ENCODE measurements around the gene CCDC78.
"Not testable (repeated sequence)": the region's sequence is repeated elsewhere in the genome, so short reads cannot be mapped to it uniquely, and the experiment has no call there.

The CCDC78 gene

GRCh38 chr16:691242-691641 lies 35.0 kb downstream of the CCDC78 start:
- DNase-seq: not testable (repeated sequence)

DNA sequence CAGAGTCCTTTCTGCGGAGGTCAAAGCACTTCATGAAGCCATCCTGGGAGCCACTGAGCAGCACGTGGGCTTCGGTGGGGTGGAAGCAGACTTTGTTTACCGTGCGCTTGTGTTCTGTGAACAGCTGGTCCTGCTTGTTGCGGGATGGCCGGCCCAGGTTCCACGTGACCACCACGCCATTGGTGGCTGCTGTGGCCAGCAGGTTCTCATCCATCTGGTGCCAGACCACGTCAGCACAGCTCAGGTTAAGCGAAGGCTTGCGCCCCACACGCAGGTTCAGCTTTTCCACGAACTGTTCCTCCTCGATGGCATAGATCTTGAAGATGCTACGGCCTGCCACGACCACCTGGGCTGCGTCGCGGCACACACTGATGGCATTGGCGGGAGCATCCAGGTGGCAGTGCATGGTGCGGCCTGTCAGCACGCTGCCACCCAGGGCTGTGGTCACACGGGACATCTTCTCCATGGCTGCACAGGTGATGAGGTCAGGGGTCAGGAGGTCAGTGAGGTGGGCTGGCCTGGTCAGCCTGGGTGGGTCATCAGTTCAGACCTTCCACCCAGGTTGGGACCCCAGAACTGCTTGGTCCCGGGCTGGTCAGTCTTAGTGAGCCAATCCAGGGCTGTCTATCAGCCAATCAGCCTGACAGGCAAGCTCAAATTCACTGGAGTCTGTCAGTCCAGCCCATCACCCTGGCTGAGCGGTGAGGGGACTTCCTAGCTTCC lies 36.9 kb downstream of the CCDC78 start:
- no peak for DNase-seq

- DNase-seq: no peak
Measured at GRCh38 chr16:687499-687898, 38.7 kb downstream of the CCDC78 start.

DNA sequence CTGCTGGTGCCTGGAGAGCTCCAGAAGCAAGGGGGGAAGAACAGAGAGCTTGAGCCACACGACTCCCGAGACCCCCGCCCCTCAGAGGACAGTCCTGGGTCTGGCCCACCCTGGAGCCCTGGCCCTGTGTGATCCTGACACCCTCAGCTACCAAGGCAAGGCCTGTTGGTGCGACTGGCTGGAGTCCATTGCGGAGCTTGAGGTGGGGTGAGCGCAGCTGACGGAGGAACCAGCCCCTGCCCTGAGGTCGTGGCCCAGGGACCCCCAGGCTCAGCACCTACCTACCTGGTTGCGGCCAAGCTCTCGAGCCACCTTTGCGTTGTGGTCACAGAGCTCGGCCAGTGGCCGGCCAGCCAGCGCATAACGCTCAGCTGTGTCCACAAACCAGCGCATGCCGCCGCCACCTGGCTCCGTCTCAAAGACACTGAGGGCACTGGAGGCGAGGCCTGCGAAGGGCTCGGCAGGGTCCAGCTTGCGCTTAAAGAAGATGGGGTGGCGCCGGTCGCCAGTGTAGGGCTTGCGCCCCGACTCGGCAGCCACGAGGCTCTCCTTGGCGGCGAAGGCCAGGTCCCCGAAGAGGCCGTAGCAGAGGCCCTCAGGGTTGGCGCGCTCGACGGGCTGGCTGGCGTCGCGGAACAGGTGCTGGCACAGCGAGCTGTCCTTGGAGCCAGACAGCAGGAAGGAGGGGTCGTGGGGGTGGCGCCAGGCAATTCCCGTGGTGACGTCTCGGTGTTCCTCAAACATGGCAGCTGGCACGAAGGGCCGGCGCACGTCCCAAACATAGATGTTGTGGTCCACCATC lies 39.6 kb downstream of the CCDC78 start:
- DNase-seq: no peak

GRCh38 chr16:685967-686366 lies 40.3 kb downstream of the CCDC78 start:
- DNase-seq: no peak

GRCh38 chr16:684961-685696 lies 41.1 kb downstream of the CCDC78 start:
- no peak for DNase-seq

DNA sequence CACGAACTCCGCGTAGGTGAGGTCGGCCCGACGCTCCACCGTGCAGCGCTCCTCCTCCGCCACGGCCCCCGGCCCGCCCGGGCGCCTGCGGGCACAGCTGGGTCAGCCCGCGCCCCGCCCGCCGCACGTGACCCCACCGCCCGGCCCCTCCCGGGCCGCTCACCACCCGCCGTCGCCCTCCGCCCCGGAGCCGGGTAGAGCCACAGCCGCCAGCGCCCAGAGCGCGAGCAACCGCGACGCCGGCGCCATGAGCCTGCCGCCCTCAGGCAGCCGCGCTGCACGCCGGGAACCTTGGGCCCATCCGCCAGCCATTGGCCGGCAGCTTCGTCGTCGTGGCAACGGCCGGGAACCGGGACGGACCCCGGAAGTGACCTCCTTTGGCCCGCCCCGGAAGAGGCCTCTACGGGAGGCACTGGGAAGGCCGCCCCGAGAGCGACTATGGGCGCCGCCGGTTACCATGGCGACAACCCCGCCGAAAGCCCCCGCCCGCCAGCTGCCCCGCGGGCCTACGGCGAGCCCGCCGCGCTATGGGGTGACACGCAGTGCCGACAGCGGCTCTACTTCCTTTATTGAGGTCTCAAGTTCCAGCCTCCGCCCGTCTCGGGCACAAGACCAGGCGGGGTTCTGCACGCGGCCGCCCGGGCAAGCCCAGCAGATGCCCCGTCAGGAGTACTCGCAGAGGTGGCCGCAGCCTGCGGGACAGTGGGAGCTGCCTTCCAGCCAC lies 42.0 kb downstream of the CCDC78 start, which contains the start of gene JMJD8:
Gene JMJD8 (minus strand): TSS at position 264 of the 724 bp plus-strand sequence. CDS start 15 bp downstream, at position 249.
- peak; percentile 96 for DNase-seq

DNA sequence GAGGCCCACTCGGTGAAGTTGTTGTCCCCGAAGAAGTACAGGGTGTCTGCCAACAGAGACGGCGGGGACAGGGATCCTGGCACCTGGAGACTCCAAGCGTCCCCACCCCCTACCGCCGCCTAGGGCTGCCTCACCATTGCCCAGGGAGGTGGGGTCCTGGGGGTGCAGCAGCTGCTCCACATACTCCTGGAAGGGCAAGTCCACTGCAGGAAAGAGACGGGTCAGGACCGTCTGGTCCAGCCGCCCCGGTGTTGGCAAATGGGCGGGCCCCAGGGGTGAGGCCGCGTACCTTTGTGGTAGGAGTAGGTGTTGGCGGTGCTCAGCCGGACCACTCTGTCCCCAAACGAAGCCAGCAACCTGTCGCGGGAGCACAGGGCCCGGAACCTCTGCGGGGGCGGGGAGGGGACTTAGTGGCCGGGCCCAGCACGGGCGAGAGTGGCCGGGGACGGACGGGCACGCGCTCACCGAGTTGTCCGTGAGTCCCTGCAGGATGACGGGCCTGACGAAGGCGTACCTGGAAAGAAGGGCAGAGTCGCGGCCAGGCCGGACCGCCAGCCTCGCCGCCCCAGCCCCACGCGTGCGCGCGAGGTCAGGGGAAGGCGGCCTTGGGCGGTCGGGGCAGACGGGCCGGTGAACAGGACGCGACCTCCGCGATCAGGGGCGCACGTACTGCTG lies 42.7 kb downstream of the CCDC78 start:
- no peak for DNase-seq

DNA sequence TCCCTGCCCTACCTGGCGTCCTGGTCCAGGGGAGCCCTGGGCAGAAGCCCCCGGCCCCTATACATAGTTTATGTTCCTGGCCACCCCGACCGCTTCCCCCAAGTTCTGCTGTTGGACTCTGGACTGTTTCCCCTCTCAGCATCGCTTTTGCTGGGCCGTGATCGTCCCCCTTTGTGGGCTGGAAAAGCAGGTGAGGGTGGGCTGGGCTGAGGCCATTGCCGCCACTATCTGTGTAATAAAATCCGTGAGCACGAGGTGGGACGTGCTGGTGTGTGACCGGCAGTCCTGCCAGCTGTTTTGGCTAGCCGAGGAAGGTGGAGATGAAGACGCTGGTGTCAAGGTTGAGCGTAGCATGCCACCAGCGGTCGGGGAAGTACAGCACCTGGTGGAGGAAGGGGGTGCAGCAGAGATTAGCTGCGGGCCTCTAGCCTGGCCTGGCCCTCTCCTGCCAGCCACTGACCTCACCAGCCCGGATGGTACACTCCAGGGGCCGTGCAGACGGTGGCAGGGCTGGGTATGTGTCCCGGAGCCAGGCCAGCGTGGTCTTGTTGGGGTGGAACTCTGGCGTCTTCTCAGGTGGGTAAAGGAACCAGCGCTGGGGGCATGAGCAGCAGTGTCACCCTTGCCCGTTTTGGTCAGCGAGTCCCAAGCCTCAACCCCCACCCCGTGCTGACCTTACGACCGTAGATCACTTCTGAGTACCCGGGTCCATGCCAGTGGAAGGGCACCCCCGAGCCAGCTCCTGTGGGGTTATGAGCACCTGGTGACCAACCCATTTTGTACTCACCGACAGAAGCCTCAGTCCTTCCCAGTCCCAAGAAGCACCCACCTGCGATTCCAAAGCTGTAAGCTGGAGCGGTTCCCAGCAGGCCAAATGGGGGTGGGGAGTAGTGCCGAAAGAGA lies 43.5 kb downstream of the CCDC78 start:
- DNase-seq: no peak

DNA sequence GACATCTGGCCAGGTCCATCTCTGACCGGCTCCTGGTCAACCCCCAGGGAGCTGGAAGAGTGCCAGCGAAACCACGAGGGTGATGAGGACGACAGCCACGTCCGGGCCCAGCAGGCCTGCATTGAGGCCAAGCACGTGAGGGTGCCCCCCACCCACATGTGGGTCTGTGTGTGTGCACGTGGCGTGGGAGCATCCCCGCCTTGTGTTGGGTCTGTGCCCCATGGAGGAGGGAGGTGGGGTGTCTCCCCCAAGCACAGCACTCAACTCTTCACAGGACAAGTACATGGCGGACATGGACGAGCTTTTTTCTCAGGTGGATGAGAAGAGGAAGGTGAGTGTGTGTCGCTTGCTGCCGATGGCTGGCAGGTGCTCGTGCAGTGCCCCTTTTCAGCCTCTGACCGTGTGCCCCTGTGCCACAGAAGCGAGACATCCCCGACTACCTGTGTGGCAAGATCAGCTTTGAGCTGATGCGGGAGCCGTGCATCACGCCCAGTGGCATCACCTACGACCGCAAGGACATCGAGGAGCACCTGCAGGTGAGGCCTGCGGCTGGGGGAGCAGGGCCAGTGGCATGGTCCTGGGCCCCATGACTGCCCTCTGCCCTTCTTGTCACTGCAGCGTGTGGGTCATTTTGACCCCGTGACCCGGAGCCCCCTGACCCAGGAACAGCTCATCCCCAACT lies 44.4 kb downstream of the CCDC78 start:
- DNase-seq: peak; percentile 40

- no peak for DNase-seq
Measured at GRCh38 chr16:680967-681745, 45.1 kb downstream of the CCDC78 start.

GRCh38 chr16:680625-680945 lies 45.7 kb downstream of the CCDC78 start:
- DNase-seq: no peak

DNA sequence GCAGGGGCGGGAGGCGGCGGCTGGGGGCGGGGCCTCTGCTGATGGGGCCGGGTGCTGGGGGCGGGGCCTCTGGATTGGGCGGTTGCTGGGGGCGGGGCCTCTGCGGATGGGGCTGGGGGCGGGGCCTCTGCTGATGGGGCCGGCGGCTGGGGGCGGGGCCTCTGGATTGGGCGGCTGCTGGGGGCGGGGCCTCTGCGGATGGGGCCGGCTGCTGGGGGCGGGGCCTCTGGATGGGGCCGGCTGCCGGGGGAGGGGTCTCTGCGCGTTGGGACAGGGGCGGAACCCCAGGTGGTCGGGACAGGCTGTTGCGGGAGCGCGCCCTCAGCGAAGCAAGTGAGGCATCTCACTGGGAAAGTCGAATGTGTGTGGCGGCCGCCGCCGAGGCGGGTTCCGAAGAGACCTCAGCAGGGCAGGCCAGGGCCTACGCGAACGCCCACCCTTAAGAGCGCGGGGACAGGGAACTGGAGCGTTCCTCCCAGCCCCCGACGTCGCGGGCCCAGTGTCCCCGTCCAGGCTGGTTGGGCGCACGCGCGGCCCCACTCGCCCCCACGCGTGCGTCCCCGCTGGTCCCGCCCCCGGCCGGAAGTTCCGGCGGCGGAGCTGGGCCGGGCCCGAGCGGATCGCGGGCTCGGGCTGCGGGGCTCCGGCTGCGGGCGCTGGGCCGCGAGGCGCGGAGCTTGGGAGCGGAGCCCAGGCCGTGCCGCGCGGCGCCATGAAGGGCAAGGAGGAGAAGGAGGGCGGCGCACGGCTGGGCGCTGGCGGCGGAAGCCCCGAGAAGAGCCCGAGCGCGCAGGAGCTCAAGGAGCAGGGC lies 46.2 kb downstream of the CCDC78 start, which contains the start of gene STUB1:
Gene STUB1 (plus strand): TSS at position 597 of the 811 bp plus-strand sequence. CDS start 116 bp downstream, at position 713.
- peak; percentile 80 for DNase-seq

- DNase-seq: peak; percentile 69
Measured at GRCh38 chr16:678858-679813, 47.1 kb downstream of the CCDC78 start.

DNA sequence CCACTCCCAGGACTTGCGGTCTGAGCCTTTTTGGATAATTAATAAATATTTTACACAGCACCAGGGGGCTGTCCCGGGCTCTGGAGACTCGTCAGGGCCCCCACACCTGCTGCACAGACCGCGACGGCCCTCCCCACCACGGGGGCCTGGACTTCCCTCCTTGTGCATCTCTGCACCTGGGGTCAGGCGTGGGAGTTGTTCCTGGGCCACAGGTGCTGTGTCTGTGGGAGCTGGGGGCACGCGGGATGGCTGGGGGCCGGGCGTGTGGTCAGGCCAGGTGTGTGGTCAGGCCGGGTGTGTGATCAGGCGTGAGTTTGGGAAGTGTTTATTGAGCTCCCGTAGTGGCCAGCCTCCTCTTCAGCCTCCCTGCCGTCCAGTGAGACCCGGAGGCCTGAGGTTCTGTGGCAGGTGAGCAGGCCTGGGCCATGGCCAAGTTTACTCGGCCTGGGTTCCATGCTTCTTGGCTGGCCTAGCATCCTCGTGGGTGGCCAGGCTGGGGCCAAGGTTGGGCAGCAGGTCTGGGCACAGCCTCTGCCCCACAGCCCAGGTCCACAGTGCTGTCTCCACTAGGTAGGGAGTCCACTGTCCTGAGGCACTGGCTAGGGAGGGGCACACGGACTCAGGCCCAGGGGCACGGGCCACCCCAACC lies 47.9 kb downstream of the CCDC78 start:
- DNase-seq: no peak

GRCh38 chr16:677316-678190 lies 48.7 kb downstream of the CCDC78 start:
- DNase-seq: no peak
